Measurements from ENCODE around the gene RFX8.

DNA sequence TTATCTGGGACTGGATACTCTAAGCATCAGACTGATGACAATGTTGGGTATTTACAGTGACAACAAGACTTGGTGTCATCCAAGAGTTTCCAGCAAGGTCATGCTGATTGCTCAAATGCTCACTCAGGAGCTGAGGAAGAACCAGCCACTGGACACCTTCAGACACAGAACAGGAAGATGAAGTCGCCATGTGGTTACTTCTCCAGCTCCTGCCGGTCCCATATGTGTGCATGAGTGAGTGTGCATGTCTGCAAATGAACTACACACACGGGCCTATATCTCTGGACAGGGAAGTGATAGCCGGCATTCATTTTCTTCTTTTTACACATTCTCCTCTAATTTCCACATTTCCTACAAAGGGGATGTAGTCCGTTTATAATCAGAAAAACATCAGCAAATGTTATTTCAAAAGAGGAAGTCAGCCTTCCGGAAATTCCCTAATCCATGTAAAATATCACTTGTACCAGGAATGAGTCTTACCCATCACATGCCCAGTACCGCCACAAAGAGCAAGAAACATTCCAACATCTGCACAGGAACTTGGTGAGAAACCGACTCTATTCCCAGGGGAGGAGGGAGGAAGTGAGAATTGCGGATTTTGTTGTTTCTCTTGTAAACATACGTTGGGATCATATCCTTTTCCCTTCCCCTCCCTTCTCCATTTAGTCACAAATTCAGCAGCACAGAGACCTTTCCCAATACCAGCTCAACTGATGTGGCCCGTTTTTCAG lies 10.8 kb downstream of the RFX8 start:
- TF ChIP-seq RAD21 (conservative IDR thresholded peaks at IDR 0.05 in 1 of 2, IDR thresholded peaks at IDR 0.05 in 1 of 2) = no peak
- TF ChIP-seq NR3C1 (IDR thresholded peaks at IDR 0.05) = no peak
- TF ChIP-seq, protein P1, sequence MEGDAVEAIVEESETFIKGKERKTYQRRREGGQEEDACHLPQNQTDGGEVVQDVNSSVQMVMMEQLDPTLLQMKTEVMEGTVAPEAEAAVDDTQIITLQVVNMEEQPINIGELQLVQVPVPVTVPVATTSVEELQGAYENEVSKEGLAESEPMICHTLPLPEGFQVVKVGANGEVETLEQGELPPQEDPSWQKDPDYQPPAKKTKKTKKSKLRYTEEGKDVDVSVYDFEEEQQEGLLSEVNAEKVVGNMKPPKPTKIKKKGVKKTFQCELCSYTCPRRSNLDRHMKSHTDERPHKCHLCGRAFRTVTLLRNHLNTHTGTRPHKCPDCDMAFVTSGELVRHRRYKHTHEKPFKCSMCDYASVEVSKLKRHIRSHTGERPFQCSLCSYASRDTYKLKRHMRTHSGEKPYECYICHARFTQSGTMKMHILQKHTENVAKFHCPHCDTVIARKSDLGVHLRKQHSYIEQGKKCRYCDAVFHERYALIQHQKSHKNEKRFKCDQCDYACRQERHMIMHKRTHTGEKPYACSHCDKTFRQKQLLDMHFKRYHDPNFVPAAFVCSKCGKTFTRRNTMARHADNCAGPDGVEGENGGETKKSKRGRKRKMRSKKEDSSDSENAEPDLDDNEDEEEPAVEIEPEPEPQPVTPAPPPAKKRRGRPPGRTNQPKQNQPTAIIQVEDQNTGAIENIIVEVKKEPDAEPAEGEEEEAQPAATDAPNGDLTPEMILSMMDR (IDR thresholded peaks at IDR 0.05) = no peak
- TF ChIP-seq KDM1A (IDR thresholded peaks at IDR 0.05; ENCODE audit: low read depth) = no peak
- no peak for TF ChIP-seq POLR2A (IDR thresholded peaks at IDR 0.05; ENCODE audit: low read length)
- no peak for TF ChIP-seq JUNB (IDR thresholded peaks at IDR 0.05)
- no peak for TF ChIP-seq GATA3 (IDR thresholded peaks at IDR 0.05; ENCODE audit: borderline replicate concordance)
- no peak for TF ChIP-seq ZC3H11A (IDR thresholded peaks at IDR 0.05)
- no peak for TF ChIP-seq ZFP36 (IDR thresholded peaks at IDR 0.05; ENCODE audit: borderline replicate concordance, partially characterized antibody)
- TF ChIP-seq, protein P2, sequence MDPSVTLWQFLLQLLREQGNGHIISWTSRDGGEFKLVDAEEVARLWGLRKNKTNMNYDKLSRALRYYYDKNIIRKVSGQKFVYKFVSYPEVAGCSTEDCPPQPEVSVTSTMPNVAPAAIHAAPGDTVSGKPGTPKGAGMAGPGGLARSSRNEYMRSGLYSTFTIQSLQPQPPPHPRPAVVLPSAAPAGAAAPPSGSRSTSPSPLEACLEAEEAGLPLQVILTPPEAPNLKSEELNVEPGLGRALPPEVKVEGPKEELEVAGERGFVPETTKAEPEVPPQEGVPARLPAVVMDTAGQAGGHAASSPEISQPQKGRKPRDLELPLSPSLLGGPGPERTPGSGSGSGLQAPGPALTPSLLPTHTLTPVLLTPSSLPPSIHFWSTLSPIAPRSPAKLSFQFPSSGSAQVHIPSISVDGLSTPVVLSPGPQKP (IDR thresholded peaks at IDR 0.05; ENCODE audit: low read depth, low read length) = no peak
